CD8-positive, alpha-beta memory T cell (primary cell): ENCODE measurements around the gene NDOR1. TPM values are rescaled to one million over a fixed set of nuclear protein-coding genes. Genes with fewer than 3 reads are reported as not detected.

ENCODE experiments used
- CTCF ChIA-PET: fragments of 350-600 bp; sonication (Branson Sonifier 250); formaldehyde crosslinking; loops from one replicate; lab custom pipeline; 2021; ENCODE audit warnings: antibody characterized with exemption; lab: Charles Lee
- POLR2A ChIA-PET: fragments of 350-600 bp; sonication (Branson Sonifier 250); formaldehyde crosslinking; loops from one replicate; lab custom pipeline; 2021; ENCODE audit warnings: antibody characterized with exemption; lab: Charles Lee
- DNase-seq, 5 donors: peaks; one replicate each; pipeline versions ENCODE4 v3.0.0 to v3.0.0-alpha.2; 2020 to 2022; ENCODE audit warnings: mixed read lengths in 1 of 5
- H3K27ac ChIP-seq: one replicate; pipeline ENCODE4 v1.7.0; 2013; ENCODE audit warnings: low read depth, mild to moderate bottlenecking, low read length, moderate library complexity
- H3K27me3 ChIP-seq: 2 replicates; pipeline ENCODE4 v1.7.0; 2013; ENCODE audit warnings: low read length, mild to moderate bottlenecking; ENCODE audit not compliant: insufficient read depth, poor library complexity, severe bottlenecking
- H3K36me3 ChIP-seq: 2 replicates; pipeline ENCODE4 v1.7.0; 2013; ENCODE audit warnings: mild to moderate bottlenecking, low read length, moderate library complexity; ENCODE audit not compliant: insufficient read depth
- H3K4me1 ChIP-seq: 2 replicates; pipeline ENCODE4 v1.7.0; 2013; ENCODE audit warnings: mild to moderate bottlenecking, low read length, moderate library complexity; ENCODE audit not compliant: insufficient read depth
- H3K4me3 ChIP-seq: 2 replicates; pipeline ENCODE4 v1.7.0; 2013; ENCODE audit warnings: mild to moderate bottlenecking, low read length
- H3K9me3 ChIP-seq: 2 replicates; pipeline ENCODE4 v1.7.0; 2013; ENCODE audit warnings: mild to moderate bottlenecking, low read length
- H3K27ac Mint-ChIP-seq, 8 donors: one replicate each; pipeline ENCODE4 v1.8.0; 2020 to 2021; ENCODE audit warnings: mixed read lengths in 8 of 8, mild to moderate bottlenecking in 6 of 8, inconsistent platforms in 3 of 8, moderate library complexity in 3 of 8
- H3K27me3 Mint-ChIP-seq, 2 donors: one replicate each; pipeline ENCODE4 v1.8.0; 2020 to 2021; ENCODE audit warnings: mixed read lengths in 2 of 2, mild to moderate bottlenecking in 1 of 2, moderate library complexity in 1 of 2
- H3K36me3 Mint-ChIP-seq, 3 donors: one replicate each; pipeline ENCODE4 v1.8.0; 2020 to 2021; ENCODE audit warnings: mixed read lengths in 3 of 3, inconsistent platforms in 1 of 3, mild to moderate bottlenecking in 1 of 3
- H3K4me1 Mint-ChIP-seq, 3 donors: one replicate each; pipeline ENCODE4 v1.8.0; 2020 to 2021; ENCODE audit warnings: mixed read lengths in 3 of 3, inconsistent platforms in 1 of 3, mild to moderate bottlenecking in 1 of 3
- H3K4me3 Mint-ChIP-seq, 7 donors: one replicate each; pipeline ENCODE4 v1.8.0; 2020 to 2021; ENCODE audit warnings: mixed read lengths in 7 of 7, mild to moderate bottlenecking in 6 of 7, moderate library complexity in 4 of 7, inconsistent platforms in 2 of 7
- H3K9me3 Mint-ChIP-seq, 5 donors: one replicate each; pipeline ENCODE4 v1.8.0; 2020 to 2022; ENCODE audit warnings: mixed read lengths in 5 of 5, mild to moderate bottlenecking in 3 of 5, moderate library complexity in 2 of 5, inconsistent platforms in 1 of 5
- polyA plus RNA-seq: library from polyadenylated mRNA; unstranded; fragments of 300-500 nt; fragmentation: Illumina TruSeq; gene quantifications from one replicate; pipeline ENCODE4 v1.2.3, GENCODE V29; 2021
- total RNA-seq, 2 experiments: library from RNA; stranded (reverse); gene quantifications; one replicate each; pipeline ENCODE4 v1.2.3, GENCODE V29; 2021

The NDOR1 gene
- total and polyA plus RNA-seq, 3 experiments from 2014 or later, result 9.9 to 47.4 (median 45.1) TPM

DNA sequence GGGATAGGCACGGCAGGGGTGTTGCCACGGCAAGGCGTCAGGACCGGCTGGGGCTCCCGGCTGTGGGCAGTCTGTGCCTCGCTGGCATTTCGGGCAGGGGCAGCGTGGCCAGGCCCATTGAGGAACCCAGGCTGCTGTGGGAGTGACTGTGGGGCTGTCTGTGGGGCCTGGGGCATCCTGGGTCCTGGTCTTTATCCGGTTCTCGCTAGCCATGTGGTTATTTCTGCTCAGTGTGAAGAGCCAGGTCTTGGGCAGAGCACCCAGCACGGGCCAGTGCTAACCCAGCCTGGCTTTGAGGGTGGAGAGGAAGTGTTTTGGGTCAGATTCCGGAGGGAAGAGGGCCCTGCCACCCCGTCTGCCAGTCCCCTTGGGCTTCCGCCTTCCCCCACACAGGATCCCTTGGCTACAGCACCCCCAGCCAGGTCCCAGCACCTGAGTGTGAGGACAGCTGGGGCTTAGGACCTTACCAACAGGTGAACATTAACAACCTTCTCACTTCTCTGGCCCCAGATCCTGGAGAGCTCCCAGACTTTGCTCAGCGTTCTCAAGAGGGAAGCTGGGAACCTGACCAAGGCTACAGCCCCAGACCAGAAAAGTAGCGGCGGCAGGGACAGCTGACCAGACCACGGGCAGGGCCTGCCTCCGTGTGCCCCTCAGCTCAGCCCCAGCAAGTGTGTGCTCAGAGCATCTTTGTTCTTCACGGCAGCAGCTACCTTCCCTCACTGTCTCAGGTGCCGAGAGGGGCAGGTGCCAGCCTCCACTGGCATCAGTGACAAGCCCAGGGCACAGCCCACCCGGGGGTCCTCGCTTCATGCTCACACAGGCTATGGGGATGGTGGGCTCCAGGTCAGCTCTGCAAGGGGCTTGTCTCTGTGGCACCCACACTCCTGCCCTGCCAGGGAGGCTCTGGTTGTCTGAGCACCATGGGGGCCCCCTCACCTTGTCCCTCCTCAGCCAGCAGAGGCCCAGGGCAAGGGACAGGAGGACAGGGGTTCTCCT, 15.9 kb upstream of the NDOR1 start:
- Histone ChIP-seq H3K4me3 (peak overlapping the region; percentile 91), H3K9me3 (no peaks in the 10 kb centered on the region), H3K27ac (peak overlapping the region; percentile 94), H3K4me1 (peaks cover 33% of the 10 kb centered on the region), H3K36me3 (peaks cover 4% of the 10 kb centered on the region), H3K27me3 (no peaks in the 10 kb centered on the region)
- peak overlapping the region; percentile 85 to 99 (median 96) for H3K27ac Mint-ChIP-seq
- H3K36me3 Mint-ChIP-seq, result peaks cover 0 to 46% (median 2%) of the 10 kb centered on the region in 3 donors
- POLR2A ChIA-PET, result interaction anchor here (0.6 to 2.3 kb wide), 13 partner anchors 9 to 706 kb away, joined by 3 to 20 read pairs (median 4); partner anchors contain the start of genes DPP7, NDOR1, RNF208 and TMEM203
- H3K27me3 Mint-ChIP-seq, result no peaks in the 10 kb centered on the region
- no peak for DNase-seq
- no peaks in the 10 kb centered on the region for H3K9me3 Mint-ChIP-seq
- peaks cover 24 to 50% (median 26%) of the 10 kb centered on the region in 3 donors for H3K4me1 Mint-ChIP-seq
- CTCF ChIA-PET, result interaction anchor here (0.7 to 3.1 kb wide), 15 partner anchors 8 to 384 kb away, joined by 3 to 23 read pairs (median 5); partner anchors contain the start of genes CYSRT1, RNF224, TPRN and TUBB4B
- peak overlapping the region; percentile 90 to 98 (median 92) for H3K4me3 Mint-ChIP-seq

- Mint-ChIP-seq H3K4me1 (peaks cover 24 to 47% (median 26%) of the 10 kb centered on the region in 3 donors), H3K27me3 (no peaks in the 10 kb centered on the region), H3K27ac (peak overlapping the region in 5 of 8 donors; percentile 70 to 85 (median 80)), H3K9me3 (no peaks in the 10 kb centered on the region), H3K36me3 (peaks cover 0 to 40% (median 2%) of the 10 kb centered on the region in 3 donors), H3K4me3 (peak overlapping the region; percentile 32 to 90 (median 71))
- H3K27ac ChIP-seq, result no peak overlapping the region
- no peaks in the 10 kb centered on the region for H3K27me3 ChIP-seq
- H3K4me3 ChIP-seq, result no peak overlapping the region
- ChIA-PET POLR2A (interaction anchor here (1.3 kb wide), 1 partner anchor 707 kb away, joined by 3 read pairs; no protein-coding TSS in a partner anchor), CTCF (interaction anchor here (1.9 to 3.1 kb wide), 4 partner anchors 8 to 46 kb away, joined by 7 to 23 read pairs (median 11); partner anchors contain the start of genes CYSRT1, RNF224 and TPRN)
- no peak for DNase-seq
- peaks cover 33% of the 10 kb centered on the region for H3K4me1 ChIP-seq
- peaks cover 4% of the 10 kb centered on the region for H3K36me3 ChIP-seq
- no peaks in the 10 kb centered on the region for H3K9me3 ChIP-seq
Measured at GRCh38 chr9:137190315-137190856, 15.1 kb upstream of the NDOR1 start.

GRCh38 chr9:137191245-137191644, 14.3 kb upstream of the NDOR1 start:
- H3K36me3 Mint-ChIP-seq, result peaks cover 0 to 34% (median 2%) of the 10 kb centered on the region in 3 donors
- no peaks in the 10 kb centered on the region for H3K9me3 Mint-ChIP-seq
- ChIA-PET POLR2A (interaction anchor here (0.6 kb wide), 2 partner anchors 35 to 1100 kb away, joined by 3 to 4 read pairs; no protein-coding TSS in a partner anchor), CTCF (interaction anchor here (2.0 kb wide), 1 partner anchor 95 kb away, joined by 5 read pairs; no protein-coding TSS in a partner anchor)
- H3K27me3 ChIP-seq, result no peaks in the 10 kb centered on the region
- peaks cover 4% of the 10 kb centered on the region for H3K36me3 ChIP-seq
- DNase-seq, result no peak
- H3K4me1 Mint-ChIP-seq, result peaks cover 24 to 40% (median 24%) of the 10 kb centered on the region in 3 donors
- peaks cover 29% of the 10 kb centered on the region for H3K4me1 ChIP-seq
- no peak overlapping the region for H3K27ac ChIP-seq
- H3K27ac Mint-ChIP-seq, result peak overlapping the region in 3 of 8 donors; percentile 77 to 85 (median 80)
- peak overlapping the region in 3 of 7 donors; percentile 37 to 81 (median 72) for H3K4me3 Mint-ChIP-seq
- no peak overlapping the region for H3K4me3 ChIP-seq
- H3K9me3 ChIP-seq, result no peaks in the 10 kb centered on the region
- H3K27me3 Mint-ChIP-seq, result no peaks in the 10 kb centered on the region

DNA sequence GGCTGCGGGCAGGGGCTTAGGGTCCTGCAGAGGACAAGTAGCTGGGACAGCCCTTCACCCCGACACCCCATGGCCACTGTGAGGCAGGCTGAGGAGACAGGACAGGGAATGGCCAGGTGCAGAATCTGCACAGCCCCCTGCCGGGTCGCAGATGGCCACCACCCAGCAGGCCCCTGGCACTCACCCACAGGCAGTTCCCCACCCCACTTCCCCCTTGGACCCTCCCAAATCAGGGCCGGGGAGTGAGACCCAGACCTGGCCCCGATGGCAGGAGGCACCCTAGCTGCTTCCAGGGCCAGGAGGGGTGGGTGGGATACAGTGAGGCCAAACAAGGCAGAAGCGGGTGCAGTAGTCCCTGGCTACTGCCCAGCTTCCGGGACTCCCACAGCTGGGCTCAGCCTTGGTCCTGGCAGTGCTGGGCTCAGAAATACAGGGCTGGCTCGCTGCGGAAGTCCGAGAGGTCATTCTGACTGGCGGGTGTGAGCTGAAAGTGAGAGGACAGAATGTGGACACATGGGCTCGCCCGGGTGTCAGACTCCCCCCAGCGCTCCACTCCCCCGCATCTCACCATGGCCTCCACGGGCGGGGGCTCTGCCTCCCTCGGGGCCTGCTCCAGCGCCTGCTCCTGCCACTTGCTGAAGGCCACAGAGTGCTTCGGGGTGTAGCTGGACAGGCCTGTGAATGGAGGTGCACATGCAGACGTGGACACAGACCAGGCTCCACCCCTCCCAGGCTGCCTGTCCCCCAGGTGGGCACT, 13.6 kb upstream of the NDOR1 start:
- Mint-ChIP-seq H3K36me3 (peaks cover 0 to 28% (median 2%) of the 10 kb centered on the region in 3 donors), H3K9me3 (no peaks in the 10 kb centered on the region), H3K27me3 (no peaks in the 10 kb centered on the region), H3K4me3 (no peak overlapping the region), H3K27ac (peak overlapping the region in 1 of 8 donors; percentile 80), H3K4me1 (peaks cover 19 to 34% (median 19%) of the 10 kb centered on the region in 3 donors)
- Histone ChIP-seq H3K36me3 (peaks cover 4% of the 10 kb centered on the region), H3K9me3 (no peaks in the 10 kb centered on the region), H3K27ac (no peak overlapping the region), H3K4me1 (peaks cover 22% of the 10 kb centered on the region), H3K4me3 (no peak overlapping the region), H3K27me3 (no peaks in the 10 kb centered on the region)
- DNase-seq, result no peak
- ChIA-PET CTCF (interaction anchor here (1.0 to 2.0 kb wide), 3 partner anchors 27 to 360 kb away, joined by 3 to 5 read pairs (median 3); partner anchors contain the start of gene MRPL41), POLR2A (interaction anchor here (0.6 to 1.4 kb wide), 3 partner anchors 35 to 1100 kb away, joined by 3 to 9 read pairs (median 4); no protein-coding TSS in a partner anchor)

GRCh38 chr9:137192448-137192780, 13.1 kb upstream of the NDOR1 start:
- no peaks in the 10 kb centered on the region for H3K9me3 ChIP-seq
- no peak overlapping the region for H3K27ac ChIP-seq
- ChIA-PET POLR2A (interaction anchor here (1.4 kb wide), 1 partner anchor 63 kb away, joined by 9 read pairs; no protein-coding TSS in a partner anchor), CTCF (interaction anchor here (1.0 to 2.0 kb wide), 3 partner anchors 27 to 360 kb away, joined by 3 to 5 read pairs (median 3); partner anchors contain the start of gene MRPL41)
- H3K27me3 ChIP-seq, result no peaks in the 10 kb centered on the region
- Mint-ChIP-seq H3K27me3 (no peaks in the 10 kb centered on the region), H3K9me3 (no peaks in the 10 kb centered on the region), H3K4me1 (peaks cover 14 to 28% (median 14%) of the 10 kb centered on the region in 3 donors), H3K36me3 (peaks cover 0 to 26% (median 2%) of the 10 kb centered on the region in 3 donors), H3K27ac (no peak overlapping the region), H3K4me3 (peak overlapping the region in 1 of 7 donors; percentile 24)
- no peak overlapping the region for H3K4me3 ChIP-seq
- H3K36me3 ChIP-seq, result peaks cover 4% of the 10 kb centered on the region
- DNase-seq, result no peak
- H3K4me1 ChIP-seq, result peaks cover 17% of the 10 kb centered on the region

GRCh38 chr9:137192859-137193258, 12.6 kb upstream of the NDOR1 start:
- Mint-ChIP-seq H3K4me3 (peak overlapping the region in 1 of 7 donors; percentile 24), H3K27me3 (no peaks in the 10 kb centered on the region), H3K4me1 (peaks cover 10 to 24% (median 10%) of the 10 kb centered on the region in 3 donors), H3K9me3 (no peaks in the 10 kb centered on the region), H3K27ac (no peak overlapping the region), H3K36me3 (peaks cover 0 to 22% (median 0%) of the 10 kb centered on the region in 3 donors)
- Histone ChIP-seq H3K36me3 (peaks cover 4% of the 10 kb centered on the region), H3K27ac (no peak overlapping the region), H3K4me1 (peaks cover 13% of the 10 kb centered on the region), H3K9me3 (no peaks in the 10 kb centered on the region), H3K27me3 (no peaks in the 10 kb centered on the region), H3K4me3 (no peak overlapping the region)
- ChIA-PET CTCF (interaction anchor here (1.0 to 2.0 kb wide), 2 partner anchors 97 to 359 kb away, joined by 3 to 5 read pairs; partner anchors contain the start of gene MRPL41), POLR2A (interaction anchor here (1.4 kb wide), 1 partner anchor 63 kb away, joined by 9 read pairs; no protein-coding TSS in a partner anchor)
- no peak for DNase-seq

DNA sequence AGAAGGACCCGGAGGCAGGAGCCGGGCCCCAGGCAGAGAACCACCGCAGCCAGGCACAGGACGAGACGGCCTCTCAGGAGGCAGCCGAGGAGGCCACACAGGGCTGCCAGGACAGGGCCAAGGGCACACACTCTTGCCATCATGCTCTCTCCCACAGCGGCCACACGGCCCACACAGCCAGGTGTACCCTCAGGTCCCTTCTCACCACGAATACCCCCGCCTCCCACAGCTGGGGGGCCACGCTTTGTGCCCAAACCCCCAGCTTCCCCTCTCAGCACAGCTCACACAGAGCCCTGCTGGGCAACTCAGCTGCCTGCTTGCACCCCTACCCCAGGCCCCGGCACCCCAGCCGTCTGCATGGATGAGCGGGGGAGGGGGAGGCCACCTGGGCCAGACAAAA, 11.7 kb upstream of the NDOR1 start:
- Histone ChIP-seq H3K27me3 (no peaks in the 10 kb centered on the region), H3K36me3 (peaks cover 4% of the 10 kb centered on the region), H3K27ac (no peak overlapping the region), H3K4me3 (no peak overlapping the region), H3K9me3 (no peaks in the 10 kb centered on the region), H3K4me1 (peaks cover 12% of the 10 kb centered on the region)
- no peak for DNase-seq
- Mint-ChIP-seq H3K9me3 (no peaks in the 10 kb centered on the region), H3K27me3 (no peaks in the 10 kb centered on the region), H3K4me3 (peak overlapping the region in 1 of 7 donors; percentile 50), H3K4me1 (peaks cover 9 to 19% (median 10%) of the 10 kb centered on the region in 3 donors), H3K36me3 (peaks cover 0 to 16% (median 0%) of the 10 kb centered on the region in 3 donors), H3K27ac (no peak overlapping the region)
- CTCF ChIA-PET, result interaction anchor here (1.5 kb wide), 1 partner anchor 43 kb away, joined by 4 read pairs; no protein-coding TSS in a partner anchor
- POLR2A ChIA-PET, result no interaction called here
